Stimulated activated CD8-positive, alpha-beta memory T cell treated with anti-CD3 and anti-CD28 coated beads, Interleukin-4, amount 100 ng/mL, for 48 hours (primary cell): ENCODE results near the gene H2AZ1.

ENCODE experiments used
- DNase-seq: peaks from one replicate; pipeline ENCODE4 v3.0.0-alpha.2; 2020

H2AZ1 gene

GRCh38 chr4:99945718-99946355 lies 4.2 kb downstream of the H2AZ1 start:
- DNase-seq = no peak

- no peak for DNase-seq
These were observed 6.1 kb downstream of the H2AZ1 start for GRCh38 chr4:99943904-99944437.

- DNase-seq = no peak
These were observed 11.8 kb downstream of the H2AZ1 start for GRCh38 chr4:99938243-99938753.

GRCh38 chr4:99934891-99935290 lies 15.2 kb downstream of the H2AZ1 start:
- DNase-seq = no peak

- DNase-seq = no peak
These were observed 22.5 kb downstream of the H2AZ1 start for GRCh38 chr4:99927566-99927965.

- no peak for DNase-seq
These were observed 28.9 kb downstream of the H2AZ1 start for GRCh38 chr4:99921174-99921573.

GRCh38 chr4:99918656-99919055 lies 31.4 kb downstream of the H2AZ1 start:
- DNase-seq = no peak

- no peak for DNase-seq
These were observed 32.5 kb downstream of the H2AZ1 start for GRCh38 chr4:99917575-99917974.

- DNase-seq = no peak
These were observed 34.6 kb downstream of the H2AZ1 start for GRCh38 chr4:99915449-99915848.
